NCI-H2196 (cell line): ENCODE measurements around the gene SCFD2.
"Not testable (repeated sequence)": the region's sequence is repeated elsewhere in the genome, so short reads cannot be mapped to it uniquely, and the experiment has no call there.

Source experiments
- DNase-seq: peaks from one replicate; lab custom pipeline; 2025; ENCODE audit not compliant: unreplicated experiment; lab: John Stamatoyannopoulos, UW

SCFD2 gene

DNA sequence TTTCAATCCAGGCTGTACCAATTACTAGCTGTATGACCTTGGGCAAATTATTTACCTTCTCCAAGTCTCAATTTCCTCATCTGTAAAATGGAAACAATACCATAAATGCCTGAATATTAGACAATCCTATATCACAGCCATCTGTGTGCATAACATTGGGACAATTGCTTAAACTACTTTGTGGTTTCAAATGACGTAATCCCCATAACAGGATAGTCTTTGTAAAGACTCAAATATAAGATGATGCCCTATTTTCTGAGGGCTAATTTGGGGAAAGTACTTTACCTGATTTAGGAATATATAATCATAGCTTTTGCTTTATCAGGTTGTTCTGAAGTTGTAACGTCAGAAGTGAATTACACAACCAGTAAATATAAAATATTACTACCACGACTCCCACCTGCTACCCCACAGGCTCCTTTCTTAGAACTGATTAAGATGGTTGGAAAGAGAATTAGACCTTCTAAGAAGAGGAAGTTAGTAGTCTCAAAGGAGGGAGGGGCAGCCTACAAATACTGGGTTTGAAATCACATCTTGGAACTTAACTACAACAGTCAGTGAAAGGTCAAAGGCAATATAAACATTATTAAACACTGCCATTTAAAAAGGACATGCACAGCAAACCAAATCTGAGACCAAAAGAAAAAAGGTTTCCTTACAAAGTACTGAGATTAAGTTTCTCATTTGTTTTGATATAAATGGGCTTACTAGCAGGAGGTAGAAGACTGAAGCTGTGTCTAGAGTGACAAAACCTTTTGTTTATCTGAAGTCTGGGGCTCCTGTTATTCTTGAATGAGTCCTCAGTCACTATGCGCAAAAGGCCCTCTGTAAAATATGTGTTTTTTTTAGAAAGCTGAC is 215.0 kb downstream of the SCFD2 start:
- DNase-seq, result no peak

DNA sequence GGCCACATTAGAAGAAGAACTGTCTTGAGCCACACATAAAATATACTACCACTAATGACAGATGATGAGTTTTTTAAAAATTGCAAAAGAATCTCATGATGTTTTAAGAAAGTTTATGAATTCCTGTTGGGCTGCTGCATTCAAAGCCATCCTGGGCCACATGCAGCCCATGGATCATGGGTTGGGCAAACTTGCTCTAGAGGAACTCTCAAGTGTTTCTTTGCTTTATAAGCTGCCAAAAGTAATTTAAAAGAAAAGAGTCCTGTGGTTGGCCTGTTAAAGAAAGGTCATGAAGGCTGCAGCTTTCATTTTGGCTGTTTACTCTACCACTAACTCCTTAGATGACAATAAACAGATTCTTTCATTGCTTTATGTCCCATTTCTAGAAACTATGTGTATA is 218.2 kb downstream of the SCFD2 start:
- DNase-seq, result no peak

DNA sequence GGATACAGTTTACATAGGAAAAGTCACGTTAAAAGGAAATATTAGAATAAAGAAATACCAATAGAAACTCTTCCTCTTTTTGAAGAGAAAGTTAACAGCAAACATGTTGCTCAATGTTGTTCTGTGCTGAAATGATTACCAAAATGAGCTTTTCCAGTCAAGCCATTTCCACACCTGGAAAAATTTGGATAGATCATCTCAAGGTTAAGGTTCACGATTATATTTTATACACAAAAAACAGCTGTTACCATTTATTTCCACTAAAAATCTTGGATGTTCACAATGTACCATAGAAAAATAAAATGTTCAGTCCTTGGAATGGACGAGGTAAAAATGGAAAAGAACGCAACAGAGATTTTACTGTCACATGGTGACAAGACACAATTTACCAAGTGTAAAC is 218.7 kb downstream of the SCFD2 start:
- DNase-seq, result no peak

DNA sequence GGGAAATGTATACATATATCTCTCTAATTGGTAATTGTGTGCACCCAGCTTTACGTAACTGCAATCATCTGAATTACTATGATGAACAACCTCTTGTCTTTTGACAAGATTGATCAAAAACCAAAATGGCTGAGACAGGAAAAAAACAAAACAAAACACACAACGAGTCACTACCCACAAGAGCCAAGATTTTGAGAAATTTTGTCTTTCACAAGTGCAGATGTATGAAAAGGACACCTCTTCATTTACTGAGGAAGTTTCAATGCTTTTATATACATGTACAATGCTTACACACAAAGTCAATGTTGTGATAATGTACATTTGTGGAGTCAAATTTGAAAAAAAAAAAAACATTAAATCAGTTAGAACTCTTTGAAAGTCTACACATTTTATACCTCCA is 224.6 kb downstream of the SCFD2 start:
- DNase-seq, result no peak

DNA sequence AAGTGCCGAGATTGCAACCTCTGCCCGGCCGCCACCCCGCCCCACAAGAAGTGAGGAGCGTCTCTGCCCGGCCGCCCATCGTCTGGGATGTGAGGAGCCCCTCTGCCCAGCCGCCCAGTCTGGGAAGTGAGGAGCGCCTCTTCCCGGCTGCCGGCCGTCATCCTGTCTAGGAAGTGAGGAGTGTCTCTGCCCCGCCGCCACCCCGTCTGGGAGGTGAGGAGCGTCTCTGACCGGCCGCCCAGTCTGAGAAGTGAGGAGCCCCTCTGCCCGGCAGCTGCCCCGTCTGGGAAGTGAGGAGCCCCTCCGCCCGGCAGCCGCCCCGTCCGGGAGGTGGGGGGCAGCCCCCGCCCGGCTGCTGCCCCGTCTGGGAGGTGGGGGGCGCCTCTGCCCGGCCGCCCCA is 226.6 kb downstream of the SCFD2 start:
- not testable (repeated sequence) for DNase-seq

DNA sequence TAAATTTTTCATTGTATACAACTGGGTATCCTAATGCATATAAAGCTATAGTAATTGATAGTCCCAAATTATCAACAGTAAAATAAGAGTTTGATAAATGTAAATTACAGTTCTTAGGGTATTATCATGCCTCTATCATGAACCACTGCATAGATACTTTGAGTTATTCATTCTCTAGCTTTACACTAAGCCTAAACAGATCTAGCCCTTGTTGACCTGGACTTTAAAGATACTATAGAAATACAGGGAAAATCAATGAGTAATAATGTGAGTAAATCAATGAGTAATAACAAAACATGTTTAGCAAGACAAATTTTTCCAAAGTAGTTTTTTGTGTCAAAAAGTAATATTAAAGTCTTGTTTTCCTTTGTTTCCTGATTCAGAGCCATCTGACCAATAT is 228.4 kb downstream of the SCFD2 start:
- DNase-seq, result no peak

DNA sequence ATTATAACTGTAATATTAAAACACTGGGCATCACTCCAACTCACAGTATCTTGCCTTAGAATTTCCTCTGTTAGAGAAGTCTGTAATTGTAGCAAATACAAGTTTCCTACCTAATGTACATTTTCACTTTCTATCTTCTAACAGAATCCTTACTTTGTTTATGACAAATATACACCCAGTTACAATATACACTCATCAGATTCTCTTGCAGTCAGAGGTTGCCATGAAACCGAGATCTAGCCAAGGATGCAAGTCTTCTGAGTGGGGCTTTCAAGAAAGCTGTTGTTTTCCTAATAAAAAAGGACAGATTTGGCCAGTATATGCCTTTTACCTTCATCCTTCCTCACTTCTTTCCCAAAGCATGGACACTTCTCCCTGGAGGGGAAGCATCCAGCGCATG is 228.9 kb downstream of the SCFD2 start:
- no peak for DNase-seq

DNA sequence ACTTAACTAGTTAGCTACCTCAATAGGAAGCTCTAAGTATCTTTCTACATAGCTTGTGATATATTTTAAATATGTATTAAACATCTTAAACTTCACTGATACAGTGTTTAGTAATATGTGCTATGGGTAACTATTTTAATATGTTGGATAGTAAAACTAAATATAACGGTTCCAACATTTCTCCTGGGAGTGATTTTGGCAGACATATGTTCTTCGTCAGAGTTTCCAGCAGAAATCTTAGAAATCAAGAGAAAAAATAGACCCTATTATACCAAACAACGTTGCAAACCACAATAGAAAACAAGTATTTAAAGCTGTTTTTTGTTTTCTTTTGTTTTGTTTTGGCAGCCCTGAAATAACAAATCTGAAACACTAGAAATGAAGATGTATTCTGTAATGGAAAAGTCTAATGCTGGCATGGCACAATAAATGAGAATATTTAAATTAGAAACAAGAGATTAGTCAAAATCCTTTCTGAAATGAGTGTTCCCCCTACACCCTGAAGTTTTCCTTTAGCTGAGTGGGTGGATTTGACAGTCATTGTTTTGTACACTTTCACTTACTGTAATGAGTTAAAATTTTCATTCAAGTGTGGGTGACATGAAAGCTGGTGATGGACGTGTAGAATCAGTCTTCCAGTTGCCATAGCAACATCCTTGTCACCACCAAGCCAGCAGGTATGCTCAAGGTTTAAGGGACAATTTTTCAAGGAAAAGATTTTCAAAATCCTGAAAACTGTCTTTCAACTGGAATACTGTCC is 233.5 kb downstream of the SCFD2 start:
- DNase-seq, result no peak

DNA sequence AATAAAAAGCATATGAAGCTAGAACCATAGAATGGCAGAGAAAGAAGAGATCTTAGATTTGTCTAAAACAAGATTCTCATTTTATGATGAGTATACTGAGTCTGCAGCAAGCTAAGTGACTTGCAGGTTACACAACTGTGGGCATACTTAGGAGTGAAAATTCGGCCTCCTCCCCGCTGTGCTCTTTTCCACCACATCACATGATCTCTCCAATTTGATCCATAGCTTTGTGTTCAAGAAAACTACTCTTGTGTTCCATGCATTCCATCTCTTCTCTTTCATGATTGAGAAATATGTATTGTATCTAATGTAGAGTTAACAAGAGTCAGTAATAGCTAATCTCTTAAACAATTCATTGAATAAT is 234.3 kb downstream of the SCFD2 start:
- DNase-seq, result no peak

DNA sequence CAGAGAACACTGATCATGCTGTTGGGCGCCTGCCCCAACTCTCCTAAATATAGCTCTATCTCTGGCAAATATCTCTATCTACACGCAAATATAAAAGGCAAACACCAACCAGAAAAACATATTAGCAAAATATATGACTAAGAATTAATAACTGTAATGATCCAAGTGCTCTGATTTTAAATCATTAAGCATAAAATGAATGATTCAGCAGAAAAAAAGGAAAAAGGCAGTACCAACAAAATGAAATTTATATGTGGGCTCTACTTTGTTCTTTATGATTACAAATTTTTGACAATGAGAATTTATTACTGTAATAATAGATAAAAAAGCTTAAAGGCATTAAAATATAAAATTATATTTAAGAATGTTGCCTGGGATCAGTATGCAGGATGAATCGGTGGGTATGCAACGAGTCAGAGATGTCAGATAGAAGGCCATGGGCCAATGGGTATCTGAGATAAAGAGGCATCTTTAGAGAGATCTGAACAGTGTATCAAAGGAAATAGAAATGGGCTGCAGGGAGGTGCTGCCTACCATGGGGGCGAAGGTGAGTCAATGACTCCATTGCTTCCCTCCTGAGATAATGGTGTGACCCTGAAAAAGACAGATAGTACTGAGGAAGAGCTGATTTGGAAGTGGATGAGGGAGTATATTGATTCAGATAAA is 234.8 kb downstream of the SCFD2 start:
- DNase-seq, result no peak

DNA sequence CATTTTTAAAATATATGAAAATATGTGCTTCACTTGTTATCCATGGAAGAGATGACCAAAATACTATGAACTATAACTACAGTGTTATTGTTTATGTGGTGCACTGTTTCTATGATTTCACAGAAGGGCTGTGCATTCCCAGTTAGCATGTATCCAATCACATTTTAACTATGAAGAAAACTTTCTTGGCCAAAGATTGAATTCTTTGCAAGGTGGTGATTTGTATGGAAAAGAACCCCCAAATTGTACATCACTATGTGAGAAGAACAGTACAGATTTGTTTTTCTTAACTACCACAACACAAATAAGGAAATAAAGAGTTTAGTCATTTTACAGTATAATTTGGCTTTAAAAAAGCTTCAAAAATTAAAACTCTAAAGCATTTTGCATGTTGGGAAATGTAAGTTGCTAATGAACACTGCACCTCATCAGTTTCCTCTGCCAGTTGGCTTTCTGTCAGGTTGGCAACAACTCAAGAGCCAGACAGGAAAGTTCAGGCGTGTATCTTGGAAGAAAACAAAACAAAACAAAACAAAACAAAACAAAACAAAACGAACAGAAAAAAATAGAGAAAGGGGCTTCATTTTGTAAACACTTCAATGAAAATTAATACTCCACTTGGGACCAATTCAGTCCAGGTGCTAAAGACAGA is 237.0 kb downstream of the SCFD2 start:
- DNase-seq, result no peak

DNA sequence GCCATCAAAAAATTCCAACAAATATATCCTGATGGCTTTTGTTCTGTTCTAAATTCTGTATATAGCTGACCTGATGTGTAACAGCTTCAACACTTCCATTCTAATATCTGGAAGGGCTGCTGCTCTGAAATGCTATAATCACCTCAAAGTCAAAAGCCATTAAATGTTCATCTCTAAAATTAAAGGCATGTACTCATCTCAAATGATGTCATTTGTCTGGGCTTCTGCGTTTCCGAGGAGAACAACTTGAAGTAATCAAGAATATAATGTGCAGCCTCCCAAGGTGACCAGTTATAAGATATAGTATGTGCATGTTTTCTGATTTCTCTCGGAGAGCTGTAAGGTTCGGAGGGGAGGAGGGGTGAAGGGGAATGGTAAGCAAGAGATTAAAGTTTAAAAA is 237.6 kb downstream of the SCFD2 start:
- no peak for DNase-seq

DNA sequence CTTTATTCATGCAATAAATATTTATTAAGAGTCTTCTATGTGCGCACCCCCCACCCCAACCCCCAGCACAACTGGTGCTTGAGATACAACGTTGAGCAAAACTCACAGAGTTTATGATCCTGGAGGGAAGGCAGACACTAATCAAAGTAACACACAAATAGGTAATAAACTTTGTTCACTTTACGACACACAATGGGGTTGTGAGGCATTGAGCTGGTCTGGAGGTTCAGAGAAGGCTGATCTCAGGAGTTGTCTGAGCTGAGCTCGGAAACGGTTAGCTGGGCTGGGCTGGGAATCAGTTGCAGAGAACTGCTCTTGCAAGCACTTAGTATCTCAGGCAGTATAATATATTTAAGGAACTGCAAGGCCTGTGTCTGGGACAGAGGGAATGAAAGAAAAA is 238.5 kb downstream of the SCFD2 start:
- DNase-seq, result no peak

DNA sequence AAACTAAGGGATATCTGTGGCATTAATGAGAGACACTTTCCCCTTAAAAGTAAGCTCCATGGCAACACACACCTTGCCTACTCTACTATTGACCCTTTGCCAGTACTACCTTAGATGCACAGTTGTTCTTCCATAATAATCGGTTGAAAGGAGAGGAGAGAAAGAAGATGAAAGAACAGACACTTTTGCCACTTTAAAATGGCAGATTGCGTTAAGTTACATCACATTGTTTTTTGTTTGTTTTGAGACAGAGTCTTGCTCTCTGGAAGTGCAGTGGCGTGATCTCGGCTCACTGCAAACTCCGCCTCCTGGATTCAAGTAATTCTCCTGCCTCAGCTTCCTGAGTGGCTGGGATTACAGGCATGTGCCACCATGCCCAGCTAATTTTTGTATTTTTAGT is 239.8 kb downstream of the SCFD2 start:
- DNase-seq, result no peak

DNA sequence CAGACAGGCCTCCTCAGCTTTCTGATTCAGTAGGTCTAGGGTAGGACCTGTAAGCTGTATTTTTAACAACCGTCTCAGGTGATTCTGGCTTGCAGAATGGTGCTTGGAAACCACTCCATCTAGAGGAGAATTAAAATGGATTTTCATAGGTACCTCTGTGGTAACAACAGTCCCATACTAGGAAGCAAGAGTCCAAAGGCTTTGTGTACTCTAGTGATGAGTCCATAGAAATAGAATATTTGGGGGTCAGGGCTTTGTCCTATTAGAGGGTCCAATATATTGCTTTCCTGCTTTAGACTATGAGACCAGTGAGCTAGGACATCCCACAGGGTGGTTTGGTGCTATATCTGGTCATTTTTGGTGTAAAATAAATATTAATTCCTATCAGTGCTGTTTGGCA is 242.0 kb downstream of the SCFD2 start:
- DNase-seq, result no peak

DNA sequence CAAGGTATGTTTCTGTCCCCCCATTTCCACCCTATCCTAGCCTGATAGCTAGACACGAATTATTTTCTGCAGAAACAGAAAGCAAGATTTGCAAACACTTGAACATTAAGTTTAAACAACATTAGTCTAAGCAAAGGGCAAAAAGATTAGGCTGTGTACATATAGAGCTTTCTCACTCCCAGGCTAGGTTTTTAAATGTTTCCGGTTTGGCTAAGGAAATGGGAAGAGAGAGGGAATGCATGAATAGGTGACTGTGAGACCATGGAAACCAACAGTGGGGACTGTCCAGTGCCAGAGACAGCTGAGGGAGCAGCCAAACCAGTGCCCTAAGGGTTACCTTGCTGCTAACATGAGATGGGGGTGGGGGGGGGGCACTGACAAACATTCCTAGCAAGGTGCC is 242.7 kb downstream of the SCFD2 start:
- no peak for DNase-seq

DNA sequence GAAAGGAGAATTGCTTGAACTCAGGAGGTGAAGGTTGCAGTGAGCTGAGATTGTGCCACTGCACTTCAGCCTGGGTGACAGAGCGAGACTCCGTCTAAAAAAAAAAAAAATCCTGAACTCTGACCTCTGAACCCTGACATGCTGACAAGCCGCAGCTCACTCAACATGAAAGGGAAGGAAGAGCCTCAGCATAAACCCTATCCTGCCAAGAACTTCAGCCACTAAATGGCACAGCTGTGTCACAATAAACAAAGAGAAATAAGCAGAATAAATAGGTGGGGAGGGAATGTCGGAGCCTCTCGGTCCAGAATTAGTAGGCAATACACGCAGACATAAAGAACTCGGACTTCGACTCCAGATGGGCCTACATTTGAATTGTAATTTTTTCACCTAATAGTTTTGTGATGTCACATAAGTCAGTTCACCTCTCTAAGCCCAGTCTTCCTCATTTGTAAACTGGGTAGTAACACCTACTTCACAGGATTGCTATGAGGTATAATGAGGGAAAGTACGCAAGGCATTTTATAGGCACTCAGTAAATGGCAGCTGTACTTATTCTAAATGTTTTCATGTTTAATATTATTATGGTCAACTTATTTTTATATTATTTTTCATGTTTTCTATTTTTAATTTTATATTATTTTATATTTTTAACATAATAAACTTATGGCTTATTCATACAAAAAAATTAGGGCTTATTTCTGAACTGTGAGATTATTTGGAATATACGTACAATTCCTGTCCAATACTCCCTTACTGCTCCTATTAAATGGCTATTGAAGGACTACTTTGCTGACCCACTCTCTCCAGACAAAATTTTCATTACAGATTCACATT is 243.4 kb downstream of the SCFD2 start:
- DNase-seq, result no peak

DNA sequence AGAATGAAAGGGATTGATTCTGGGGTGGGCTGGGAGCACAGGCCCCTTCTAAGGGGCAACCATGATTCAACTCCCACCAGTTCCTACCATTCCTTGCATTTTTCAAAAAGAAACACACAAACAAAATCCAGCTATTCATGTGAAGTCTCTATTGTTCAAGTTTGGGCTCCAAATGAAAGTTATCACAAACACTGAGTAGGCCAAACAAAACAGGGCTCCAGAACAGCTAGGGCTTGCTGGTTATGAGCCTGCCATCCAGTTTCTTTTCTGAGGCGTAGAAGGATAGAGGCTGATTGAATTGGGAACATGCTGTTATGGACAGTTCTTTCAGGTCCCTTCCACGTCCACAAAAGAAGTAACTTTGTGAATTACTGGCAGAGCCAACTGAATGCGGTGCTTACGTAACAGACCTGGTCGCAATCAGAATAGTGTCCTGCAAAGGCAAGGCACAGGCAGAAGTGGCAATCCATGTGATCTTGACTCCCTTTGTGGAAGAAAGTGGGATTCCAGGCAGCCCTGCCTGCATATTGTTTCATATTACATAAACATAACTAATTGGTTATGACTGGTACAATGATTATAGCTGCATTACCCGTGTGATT is 244.5 kb downstream of the SCFD2 start:
- no peak for DNase-seq

DNA sequence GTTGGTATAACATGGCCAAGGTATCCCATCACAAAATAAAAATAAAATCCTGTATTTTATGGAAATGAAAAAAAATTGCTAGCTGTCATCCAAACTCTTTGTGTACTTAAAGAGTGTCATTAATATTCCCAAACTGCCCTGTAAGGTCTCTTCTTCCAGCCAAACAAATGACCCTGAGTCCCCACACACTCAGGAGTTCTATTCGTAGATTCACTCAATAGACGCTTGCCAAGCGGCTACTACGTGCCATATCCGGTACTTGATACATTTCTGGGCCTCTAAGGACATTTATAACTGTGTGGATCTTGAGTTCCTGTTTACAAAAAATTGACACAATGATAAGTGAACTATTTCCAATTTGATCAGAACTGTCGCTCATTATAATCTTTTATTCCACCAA is 245.1 kb downstream of the SCFD2 start:
- no peak for DNase-seq

DNA sequence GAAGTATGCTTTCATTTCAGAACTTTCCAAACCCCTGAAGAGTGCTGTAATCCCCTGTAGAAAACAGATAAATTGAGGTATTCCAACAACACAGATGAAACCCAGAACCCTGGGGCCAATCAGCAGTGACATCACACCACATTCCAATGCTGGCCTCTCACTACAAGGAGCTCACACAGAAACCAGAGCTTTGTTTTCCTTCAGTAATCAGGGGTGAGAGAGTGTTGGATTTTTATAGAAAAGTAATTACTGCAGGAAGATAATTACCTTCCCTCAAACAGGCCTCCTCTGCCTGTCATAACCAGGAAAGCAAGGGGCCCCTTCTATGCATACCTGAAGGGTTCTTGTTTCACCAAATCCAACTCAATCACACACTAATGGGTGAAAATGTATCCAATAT is 246.2 kb downstream of the SCFD2 start:
- DNase-seq, result no peak
